ENCODE results near the gene CTBP1.

Gene CTBP1

GRCh38 chr4:1261107-1261928, 12.4 kb upstream of the CTBP1 start:
- Histone ChIP-seq H3K4me1 (ENCODE audit: control insufficient read depth in 2 of 2, insufficient read depth in 2 of 2, low read length in 2 of 2) (no peaks in the 10 kb centered on the region), H3K27ac (ENCODE audit: low read depth in 2 of 2, low read length in 2 of 2) (no peak overlapping the region), H3K9me3 (ENCODE audit: control insufficient read depth in 2 of 2, low read length in 2 of 2) (no peaks in the 10 kb centered on the region), H3K36me3 (ENCODE audit: control insufficient read depth in 2 of 2, insufficient read depth in 2 of 2, low read length in 2 of 2) (no peaks in the 10 kb centered on the region), H3K4me3 (ENCODE audit: low read length in 2 of 2) (no peak overlapping the region), H3K27me3 (ENCODE audit: control insufficient read depth in 2 of 2, insufficient read depth in 2 of 2, low read length in 2 of 2) (no peaks in the 10 kb centered on the region), H3K9ac (ENCODE audit: low read depth in 1 of 2, low read length in 2 of 2) (no peak overlapping the region)

- H3K36me3 ChIP-seq (ENCODE audit: control insufficient read depth in 2 of 2, insufficient read depth in 2 of 2, low read length in 2 of 2): no peaks in the 10 kb centered on the region
- no peaks in the 10 kb centered on the region for H3K9me3 ChIP-seq (ENCODE audit: control insufficient read depth in 2 of 2, low read length in 2 of 2)
- H3K27ac ChIP-seq (ENCODE audit: low read depth in 2 of 2, low read length in 2 of 2): no peak overlapping the region
- H3K9ac ChIP-seq (ENCODE audit: low read depth in 1 of 2, low read length in 2 of 2): no peak overlapping the region
- H3K4me1 ChIP-seq (ENCODE audit: control insufficient read depth in 2 of 2, insufficient read depth in 2 of 2, low read length in 2 of 2): no peaks in the 10 kb centered on the region
- H3K4me3 ChIP-seq (ENCODE audit: low read length in 2 of 2): no peak overlapping the region
- H3K27me3 ChIP-seq (ENCODE audit: control insufficient read depth in 2 of 2, insufficient read depth in 2 of 2, low read length in 2 of 2): no peaks in the 10 kb centered on the region
These were observed 11.6 kb upstream of the CTBP1 start for GRCh38 chr4:1260418-1261106.

- Histone ChIP-seq H3K27ac (ENCODE audit: low read depth in 2 of 2, low read length in 2 of 2) (no peak overlapping the region), H3K4me1 (ENCODE audit: control insufficient read depth in 2 of 2, insufficient read depth in 2 of 2, low read length in 2 of 2) (no peaks in the 10 kb centered on the region), H3K27me3 (ENCODE audit: control insufficient read depth in 2 of 2, insufficient read depth in 2 of 2, low read length in 2 of 2) (no peaks in the 10 kb centered on the region), H3K9ac (ENCODE audit: low read depth in 1 of 2, low read length in 2 of 2) (no peak overlapping the region), H3K36me3 (ENCODE audit: control insufficient read depth in 2 of 2, insufficient read depth in 2 of 2, low read length in 2 of 2) (no peaks in the 10 kb centered on the region), H3K4me3 (ENCODE audit: low read length in 2 of 2) (no peak overlapping the region), H3K9me3 (ENCODE audit: control insufficient read depth in 2 of 2, low read length in 2 of 2) (no peaks in the 10 kb centered on the region)
These were observed 11.0 kb upstream of the CTBP1 start for GRCh38 chr4:1259966-1260365.

GRCh38 chr4:1258457-1258856, 9.5 kb upstream of the CTBP1 start:
- Histone ChIP-seq H3K27ac (ENCODE audit: low read depth in 2 of 2, low read length in 2 of 2) (no peak overlapping the region), H3K9me3 (ENCODE audit: control insufficient read depth in 2 of 2, low read length in 2 of 2) (no peaks in the 10 kb centered on the region), H3K4me3 (ENCODE audit: low read length in 2 of 2) (no peak overlapping the region), H3K9ac (ENCODE audit: low read depth in 1 of 2, low read length in 2 of 2) (no peak overlapping the region), H3K27me3 (ENCODE audit: control insufficient read depth in 2 of 2, insufficient read depth in 2 of 2, low read length in 2 of 2) (no peaks in the 10 kb centered on the region), H3K36me3 (ENCODE audit: control insufficient read depth in 2 of 2, insufficient read depth in 2 of 2, low read length in 2 of 2) (no peaks in the 10 kb centered on the region), H3K4me1 (ENCODE audit: control insufficient read depth in 2 of 2, insufficient read depth in 2 of 2, low read length in 2 of 2) (no peaks in the 10 kb centered on the region)

- Histone ChIP-seq H3K9ac (ENCODE audit: low read depth in 1 of 2, low read length in 2 of 2) (no peak overlapping the region), H3K9me3 (ENCODE audit: control insufficient read depth in 2 of 2, low read length in 2 of 2) (no peaks in the 10 kb centered on the region), H3K4me1 (ENCODE audit: control insufficient read depth in 2 of 2, insufficient read depth in 2 of 2, low read length in 2 of 2) (peaks cover 0 to 2% of the 10 kb centered on the region in 2 donors), H3K27ac (ENCODE audit: low read depth in 2 of 2, low read length in 2 of 2) (no peak overlapping the region), H3K27me3 (ENCODE audit: control insufficient read depth in 2 of 2, insufficient read depth in 2 of 2, low read length in 2 of 2) (no peaks in the 10 kb centered on the region), H3K36me3 (ENCODE audit: control insufficient read depth in 2 of 2, insufficient read depth in 2 of 2, low read length in 2 of 2) (peaks cover 0 to 4% of the 10 kb centered on the region in 2 donors), H3K4me3 (ENCODE audit: low read length in 2 of 2) (no peak overlapping the region)
These were observed 6.8 kb upstream of the CTBP1 start for GRCh38 chr4:1255699-1256098.

- Histone ChIP-seq H3K4me1 (ENCODE audit: control insufficient read depth in 2 of 2, insufficient read depth in 2 of 2, low read length in 2 of 2) (peaks cover 4 to 6% of the 10 kb centered on the region in 2 donors), H3K9me3 (ENCODE audit: control insufficient read depth in 2 of 2, low read length in 2 of 2) (no peaks in the 10 kb centered on the region)
These were observed 6.2 kb upstream of the CTBP1 start for GRCh38 chr4:1255151-1255550.

GRCh38 chr4:1253831-1254230, 4.9 kb upstream of the CTBP1 start:
- Histone ChIP-seq H3K4me3 (ENCODE audit: low read length in 2 of 2) (no peak overlapping the region), H3K9ac (ENCODE audit: low read depth in 1 of 2, low read length in 2 of 2) (no peak overlapping the region), H3K27me3 (ENCODE audit: control insufficient read depth in 2 of 2, insufficient read depth in 2 of 2, low read length in 2 of 2) (no peaks in the 10 kb centered on the region), H3K36me3 (ENCODE audit: control insufficient read depth in 2 of 2, insufficient read depth in 2 of 2, low read length in 2 of 2) (peaks cover 0 to 4% of the 10 kb centered on the region in 2 donors), H3K9me3 (ENCODE audit: control insufficient read depth in 2 of 2, low read length in 2 of 2) (no peaks in the 10 kb centered on the region), H3K27ac (ENCODE audit: low read depth in 2 of 2, low read length in 2 of 2) (no peak overlapping the region), H3K4me1 (ENCODE audit: control insufficient read depth in 2 of 2, insufficient read depth in 2 of 2, low read length in 2 of 2) (peaks cover 11% of the 10 kb centered on the region in 2 donors)

More at GRCh38 chr4:1255151-1255550, 6.2 kb upstream of the CTBP1 start:
- no peak overlapping the region for H3K4me3 ChIP-seq (ENCODE audit: low read length in 2 of 2)
- H3K9ac ChIP-seq (ENCODE audit: low read depth in 1 of 2, low read length in 2 of 2): no peak overlapping the region
- peaks cover 0 to 4% of the 10 kb centered on the region in 2 donors for H3K36me3 ChIP-seq (ENCODE audit: control insufficient read depth in 2 of 2, insufficient read depth in 2 of 2, low read length in 2 of 2)
- H3K27ac ChIP-seq (ENCODE audit: low read depth in 2 of 2, low read length in 2 of 2): no peak overlapping the region
- no peaks in the 10 kb centered on the region for H3K27me3 ChIP-seq (ENCODE audit: control insufficient read depth in 2 of 2, insufficient read depth in 2 of 2, low read length in 2 of 2)

GRCh38 chr4:1252928-1253492, 4.1 kb upstream of the CTBP1 start:
- H3K4me3 ChIP-seq (ENCODE audit: low read length in 2 of 2): no peak overlapping the region
- no peak overlapping the region for H3K9ac ChIP-seq (ENCODE audit: low read depth in 1 of 2, low read length in 2 of 2)
- peaks cover 0 to 4% of the 10 kb centered on the region in 2 donors for H3K36me3 ChIP-seq (ENCODE audit: control insufficient read depth in 2 of 2, insufficient read depth in 2 of 2, low read length in 2 of 2)
- no peaks in the 10 kb centered on the region for H3K9me3 ChIP-seq (ENCODE audit: control insufficient read depth in 2 of 2, low read length in 2 of 2)
- peaks cover 11% of the 10 kb centered on the region in 2 donors for H3K4me1 ChIP-seq (ENCODE audit: control insufficient read depth in 2 of 2, insufficient read depth in 2 of 2, low read length in 2 of 2)
- no peak overlapping the region for H3K27ac ChIP-seq (ENCODE audit: low read depth in 2 of 2, low read length in 2 of 2)
- no peaks in the 10 kb centered on the region for H3K27me3 ChIP-seq (ENCODE audit: control insufficient read depth in 2 of 2, insufficient read depth in 2 of 2, low read length in 2 of 2)

- Histone ChIP-seq H3K27me3 (ENCODE audit: control insufficient read depth in 2 of 2, insufficient read depth in 2 of 2, low read length in 2 of 2) (no peaks in the 10 kb centered on the region), H3K27ac (ENCODE audit: low read depth in 2 of 2, low read length in 2 of 2) (no peak overlapping the region), H3K9ac (ENCODE audit: low read depth in 1 of 2, low read length in 2 of 2) (no peak overlapping the region), H3K4me1 (ENCODE audit: control insufficient read depth in 2 of 2, insufficient read depth in 2 of 2, low read length in 2 of 2) (peaks cover 19% of the 10 kb centered on the region in 2 donors), H3K36me3 (ENCODE audit: control insufficient read depth in 2 of 2, insufficient read depth in 2 of 2, low read length in 2 of 2) (peaks cover 0 to 4% of the 10 kb centered on the region in 2 donors), H3K4me3 (ENCODE audit: low read length in 2 of 2) (no peak overlapping the region), H3K9me3 (ENCODE audit: control insufficient read depth in 2 of 2, low read length in 2 of 2) (no peaks in the 10 kb centered on the region)
These were observed 2.8 kb upstream of the CTBP1 start for GRCh38 chr4:1251773-1252066.
